Uterus (tissue), 2 donors: Measurements from ENCODE around the gene RSL1D1.

Experiments used
- POLR2A ChIP-seq, 2 donors: fragments of 450-650 bp; IDR thresholded peaks; one replicate each; pipeline ENCODE4 v1.6.1; 2016; ENCODE audit warnings: antibody characterized with exemption in 2 of 2, mild to moderate bottlenecking in 1 of 2, moderate library complexity in 1 of 2
- TF ChIP-seq, protein P1 (sequence below), 4 experiments: fragments of 200-600 bp in 2 of 4; fragments of 450-650 bp in 2 of 4; sonication (generic) in 2 of 4; IDR thresholded peaks; one replicate each; pipeline ENCODE4 v1.5.1; 2016 to 2019; ENCODE audit warnings: antibody characterized with exemption in 4 of 4, mild to moderate bottlenecking in 2 of 4, moderate library complexity in 1 of 4

DNA sequence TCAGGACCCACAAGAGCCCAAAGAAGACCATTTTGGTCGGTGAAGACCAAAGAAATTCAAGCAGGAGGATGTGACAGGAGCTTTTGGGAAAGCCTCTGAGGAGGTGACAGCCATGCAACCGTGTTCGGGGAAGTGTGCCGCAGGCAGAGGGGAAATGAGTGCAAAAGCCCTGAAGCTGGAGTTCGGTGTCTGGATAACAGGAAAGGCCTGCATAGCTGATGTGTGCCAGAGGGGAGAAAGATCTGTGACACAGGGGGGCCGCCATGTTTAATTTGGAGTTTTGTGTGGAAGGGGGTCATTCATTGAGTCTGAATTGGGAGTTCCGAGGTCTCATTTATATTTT is 53.4 kb downstream of the RSL1D1 start:
- TF ChIP-seq, protein P1, sequence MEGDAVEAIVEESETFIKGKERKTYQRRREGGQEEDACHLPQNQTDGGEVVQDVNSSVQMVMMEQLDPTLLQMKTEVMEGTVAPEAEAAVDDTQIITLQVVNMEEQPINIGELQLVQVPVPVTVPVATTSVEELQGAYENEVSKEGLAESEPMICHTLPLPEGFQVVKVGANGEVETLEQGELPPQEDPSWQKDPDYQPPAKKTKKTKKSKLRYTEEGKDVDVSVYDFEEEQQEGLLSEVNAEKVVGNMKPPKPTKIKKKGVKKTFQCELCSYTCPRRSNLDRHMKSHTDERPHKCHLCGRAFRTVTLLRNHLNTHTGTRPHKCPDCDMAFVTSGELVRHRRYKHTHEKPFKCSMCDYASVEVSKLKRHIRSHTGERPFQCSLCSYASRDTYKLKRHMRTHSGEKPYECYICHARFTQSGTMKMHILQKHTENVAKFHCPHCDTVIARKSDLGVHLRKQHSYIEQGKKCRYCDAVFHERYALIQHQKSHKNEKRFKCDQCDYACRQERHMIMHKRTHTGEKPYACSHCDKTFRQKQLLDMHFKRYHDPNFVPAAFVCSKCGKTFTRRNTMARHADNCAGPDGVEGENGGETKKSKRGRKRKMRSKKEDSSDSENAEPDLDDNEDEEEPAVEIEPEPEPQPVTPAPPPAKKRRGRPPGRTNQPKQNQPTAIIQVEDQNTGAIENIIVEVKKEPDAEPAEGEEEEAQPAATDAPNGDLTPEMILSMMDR (IDR thresholded peaks at IDR 0.05): no peak
- no peak for TF ChIP-seq POLR2A (IDR thresholded peaks at IDR 0.05)
